Endothelial cell of umbilical vein (primary cell): Measurements from ENCODE around the gene STK38L. TPM values are rescaled to one million over a fixed set of nuclear protein-coding genes. Genes with fewer than 3 reads are reported as not detected.

Experiments
- BruUV-seq: library from RNA; stranded (reverse); fragments of 400-500 nt; replicated peaks from 2 replicates; lab custom pipeline; 2021; lab: Mats Ljungman, UMichigan
- CTCF ChIA-PET: fragments of 300-600, 350-600 bp; sonication (Branson Sonifier 250); formaldehyde crosslinking; loops from one replicate; lab custom pipeline; 2021; ENCODE audit warnings: antibody characterized with exemption, inconsistent platforms; lab: Charles Lee
- POLR2A ChIA-PET: fragments of 300-600, 350-600 bp; sonication (Branson Sonifier 250); formaldehyde crosslinking; loops from one replicate; lab custom pipeline; 2021; ENCODE audit warnings: antibody characterized with exemption, inconsistent platforms; lab: Charles Lee
- DNase-seq: peaks from one replicate; pipeline ENCODE4 v3.0.0-alpha.2; 2011; ENCODE audit warnings: low read depth, low spot score
- FAIRE-seq: peaks from 2 replicates; lab custom pipeline; 2011; peaks lifted over from hg19 to GRCh38; lab: Jason Lieb, UNC
- H2AFZ ChIP-seq: 2 replicates; pipeline ENCODE4 v1.6.0; 2012; ENCODE audit warnings: low read depth, low read length, control low read depth, inconsistent platforms
- H3K27ac ChIP-seq: 2 replicates; pipeline ENCODE4 v1.5.1; 2011; ENCODE audit warnings: low read depth, mild to moderate bottlenecking, control low read depth, low read length, moderate library complexity; ENCODE audit not compliant: insufficient read depth
- H3K27me3 ChIP-seq, 2 experiments: 2 replicates each; pipeline versions ENCODE4 v1.6.0 to v1.6.1; 2011; ENCODE audit warnings: low read length in 2 of 2, mixed read lengths in 1 of 2; ENCODE audit not compliant: control insufficient read depth in 2 of 2, insufficient read depth in 2 of 2
- H3K36me3 ChIP-seq, 2 experiments: 2 replicates in 1 of 2; 3 replicates in 1 of 2; pipeline ENCODE4 v1.5.1; 2011; ENCODE audit warnings: low read length in 2 of 2, mild to moderate bottlenecking in 1 of 2, moderate library complexity in 1 of 2; ENCODE audit not compliant: control insufficient read depth in 2 of 2, insufficient read depth in 2 of 2; ENCODE audit errors: extremely low read depth in 1 of 2
- H3K4me1 ChIP-seq: 3 replicates; pipeline ENCODE4 v1.5.1; 2011; ENCODE audit warnings: mild to moderate bottlenecking, low read length; ENCODE audit not compliant: control insufficient read depth, insufficient read depth; ENCODE audit errors: extremely low read depth
- H3K4me2 ChIP-seq: 2 replicates; pipeline ENCODE4 v1.6.1; 2011; ENCODE audit warnings: low read length, control low read depth, mixed read lengths; ENCODE audit not compliant: insufficient read depth
- H3K4me3 ChIP-seq, 3 experiments: fragments of 200-600 bp in 1 of 3; sonication (generic), shearing (Covaris generic) in 1 of 3; replicated peaks in 1 of 3; 2 replicates each; pipeline ENCODE4 v1.5.1; 2011 to 2016; ENCODE audit warnings: control low read depth in 3 of 3, low read length in 3 of 3, mild to moderate bottlenecking in 2 of 3, inconsistent platforms in 1 of 3, low read depth in 1 of 3, moderate library complexity in 1 of 3; ENCODE audit not compliant: insufficient read depth in 1 of 3
- H3K79me2 ChIP-seq: 2 replicates; pipeline ENCODE4 v1.6.0; 2012; ENCODE audit warnings: low read length, inconsistent platforms; ENCODE audit not compliant: control insufficient read depth, insufficient read depth
- H3K9ac ChIP-seq: replicated peaks from 2 replicates; pipeline ENCODE3; 2011; ENCODE audit warnings: low read length, control low read depth; ENCODE audit not compliant: insufficient read depth; ENCODE audit errors: extremely low read depth
- H3K9me1 ChIP-seq: replicated peaks from 3 replicates; pipeline ENCODE4 v1.6.0; 2011; ENCODE audit warnings: mild to moderate bottlenecking, low read length; ENCODE audit not compliant: control insufficient read depth, insufficient read depth; ENCODE audit errors: extremely low read depth
- H3K9me3 ChIP-seq: replicated peaks from 2 replicates; pipeline ENCODE4 v1.5.1; 2012; ENCODE audit warnings: low read length, inconsistent platforms; ENCODE audit not compliant: control insufficient read depth, insufficient read depth
- H4K20me1 ChIP-seq: replicated peaks from 2 replicates; pipeline ENCODE3; 2011; ENCODE audit warnings: mild to moderate bottlenecking, low read length; ENCODE audit not compliant: control insufficient read depth, insufficient read depth; ENCODE audit errors: extremely low read depth
- EZH2 ChIP-seq: IDR thresholded peaks from 2 replicates; pipeline ENCODE4 v1.6.1; 2012; ENCODE audit warnings: borderline replicate concordance, low read depth, mild to moderate bottlenecking, moderate library complexity, low read length, inconsistent platforms; ENCODE audit not compliant: severe bottlenecking
- FOS ChIP-seq: IDR thresholded peaks from 2 replicates; pipeline ENCODE4 v1.6.1; 2011; ENCODE audit warnings: mild to moderate bottlenecking, low read length, moderate library complexity, borderline replicate concordance; ENCODE audit not compliant: insufficient read depth
- GATA2 ChIP-seq: IDR thresholded peaks from 2 replicates; pipeline ENCODE4 v1.7.0; 2011; ENCODE audit warnings: low read depth, mild to moderate bottlenecking, moderate library complexity, mixed read lengths, low read length; ENCODE audit not compliant: insufficient read length, insufficient read depth
- JUN ChIP-seq: IDR thresholded peaks from 2 replicates; pipeline ENCODE4 v1.6.1; 2011; ENCODE audit warnings: borderline replicate concordance, low read depth; ENCODE audit not compliant: insufficient read length, insufficient read depth
- MYC ChIP-seq: IDR thresholded peaks from one replicate; pipeline ENCODE4 v1.6.1; 2011; ENCODE audit warnings: mild to moderate bottlenecking, low read depth, low read length
- POLR2A ChIP-seq: IDR thresholded peaks from 2 replicates; pipeline ENCODE4 v1.6.1; 2012; ENCODE audit warnings: low read depth, mild to moderate bottlenecking, control low read depth, low read length
- POLR2AphosphoS5 ChIP-seq: IDR thresholded peaks from 2 replicates; pipeline ENCODE4 v1.6.1; 2012; ENCODE audit warnings: low read depth, mild to moderate bottlenecking, control low read depth, low read length, moderate library complexity; ENCODE audit not compliant: insufficient read depth
- dilution Hi-C: fragments of 300-500 bp; cut with MboI; formaldehyde crosslinking; loops from one replicate; pipeline ENCODE4 v1.15.0; 2019; ENCODE audit warnings: low sequenced_read_pairs; ENCODE audit not compliant: extremely low pct_ligation_motif_present
- intact Hi-C: fragments of 100-400 bp; cut with micrococcal nuclease; formaldehyde crosslinking; loops from one replicate; pipeline ENCODE4 v1.10.0; 2022
- polyA plus RNA-seq, 4 experiments: library from polyadenylated mRNA; depleted of rRNA in 3 of 4; stranded (reverse) in 3 of 4; unstranded in 1 of 4; fragments of >200 nt; gene quantifications; 2 replicates each; pipeline versions ENCODE4 v1.2.1 to v1.2.3, GENCODE V29; 2011 to 2012; ENCODE audit warnings: missing spikeins in 1 of 4
- total RNA-seq: library from RNA; stranded (reverse); gene quantifications from 2 replicates; pipeline ENCODE4 v1.2.3, GENCODE V29; 2021
- TF ChIP-seq, protein P1 (sequence below): IDR thresholded peaks from 2 replicates; pipeline ENCODE4 v1.6.1; 2011; ENCODE audit not compliant: insufficient read depth, insufficient read length
- TF ChIP-seq, protein P2 (sequence below), 2 donors: IDR thresholded peaks; 1 replicate in 1 of 2; 2 replicates in 1 of 2; pipeline ENCODE4 v1.5.1; 2011; ENCODE audit warnings: low read length in 2 of 2, mild to moderate bottlenecking in 2 of 2, moderate library complexity in 2 of 2, control low read depth in 1 of 2, inconsistent platforms in 1 of 2, low read depth in 1 of 2; ENCODE audit not compliant: insufficient read depth in 1 of 2; ENCODE audit errors: extremely low read depth in 1 of 2

STK38L gene
- total and polyA plus RNA-seq, 2 donors (not counting 3 experiments of a cell fraction or from before 2014, with no cell fraction given), result 14.7 to 58.4 TPM

DNA sequence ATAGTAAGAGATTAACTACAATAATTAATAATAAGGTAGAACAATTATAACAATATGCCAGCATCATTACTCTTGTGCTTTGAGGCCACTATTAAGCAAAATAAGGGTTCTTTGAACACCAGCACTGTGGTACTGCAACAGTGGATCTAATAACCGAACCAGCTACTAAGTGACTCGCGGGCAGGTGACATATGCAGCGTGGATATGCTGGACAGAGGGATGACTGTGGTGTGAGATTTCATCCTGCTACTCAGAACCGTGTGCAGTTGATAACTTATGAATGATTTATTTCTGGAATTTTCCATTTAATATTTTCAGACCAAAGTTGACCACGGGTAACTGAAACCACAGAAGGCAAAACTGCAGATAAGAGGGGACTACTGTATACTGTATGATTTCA is 123.0 kb downstream of the STK38L start:
- H4K20me1 ChIP-seq, result peaks cover 2% of the 10 kb centered on the region
- no peaks in the 10 kb centered on the region for H3K27me3 ChIP-seq
- POLR2A ChIA-PET, result no interaction called here
- peak overlapping the region; percentile 22 for H3K4me2 ChIP-seq
- peaks cover 9% of the 10 kb centered on the region for H3K4me1 ChIP-seq
- H3K79me2 ChIP-seq, result peaks cover 25% of the 10 kb centered on the region
- H3K4me3 ChIP-seq, result no peak overlapping the region
- H3K9me1 ChIP-seq, result no peaks in the 10 kb centered on the region
- intact Hi-C loops, result loop anchor here (2.0 kb wide), 1 partner anchor 24 kb away; no protein-coding TSS in a partner anchor
- CTCF ChIA-PET, result interaction anchor here (1.2 to 1.8 kb wide), 4 partner anchors 10 to 43 kb away, joined by 4 to 6 read pairs (median 4); no protein-coding TSS in a partner anchor
- TF ChIP-seq, protein P1, sequence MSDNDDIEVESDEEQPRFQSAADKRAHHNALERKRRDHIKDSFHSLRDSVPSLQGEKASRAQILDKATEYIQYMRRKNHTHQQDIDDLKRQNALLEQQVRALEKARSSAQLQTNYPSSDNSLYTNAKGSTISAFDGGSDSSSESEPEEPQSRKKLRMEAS, result no peak
- no peak for TF ChIP-seq MYC
- no peak for TF ChIP-seq GATA2
- TF ChIP-seq, protein P2, sequence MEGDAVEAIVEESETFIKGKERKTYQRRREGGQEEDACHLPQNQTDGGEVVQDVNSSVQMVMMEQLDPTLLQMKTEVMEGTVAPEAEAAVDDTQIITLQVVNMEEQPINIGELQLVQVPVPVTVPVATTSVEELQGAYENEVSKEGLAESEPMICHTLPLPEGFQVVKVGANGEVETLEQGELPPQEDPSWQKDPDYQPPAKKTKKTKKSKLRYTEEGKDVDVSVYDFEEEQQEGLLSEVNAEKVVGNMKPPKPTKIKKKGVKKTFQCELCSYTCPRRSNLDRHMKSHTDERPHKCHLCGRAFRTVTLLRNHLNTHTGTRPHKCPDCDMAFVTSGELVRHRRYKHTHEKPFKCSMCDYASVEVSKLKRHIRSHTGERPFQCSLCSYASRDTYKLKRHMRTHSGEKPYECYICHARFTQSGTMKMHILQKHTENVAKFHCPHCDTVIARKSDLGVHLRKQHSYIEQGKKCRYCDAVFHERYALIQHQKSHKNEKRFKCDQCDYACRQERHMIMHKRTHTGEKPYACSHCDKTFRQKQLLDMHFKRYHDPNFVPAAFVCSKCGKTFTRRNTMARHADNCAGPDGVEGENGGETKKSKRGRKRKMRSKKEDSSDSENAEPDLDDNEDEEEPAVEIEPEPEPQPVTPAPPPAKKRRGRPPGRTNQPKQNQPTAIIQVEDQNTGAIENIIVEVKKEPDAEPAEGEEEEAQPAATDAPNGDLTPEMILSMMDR (IDR thresholded peaks at IDR 0.05; ENCODE audit: extremely low read depth in 1 of 2, insufficient read depth in 1 of 2, low read depth in 1 of 2, low read length in 2 of 2), result no peak
- no peak for TF ChIP-seq POLR2A
- TF ChIP-seq JUN, result no peak
- no peak for TF ChIP-seq FOS
- TF ChIP-seq EZH2, result no peak
- TF ChIP-seq POLR2AphosphoS5, result no peak
- H3K9ac ChIP-seq, result no peak overlapping the region
- H3K9me3 ChIP-seq, result no peaks in the 10 kb centered on the region
- H2AFZ ChIP-seq, result no peak overlapping the region
- dilution Hi-C loops, result no loop called here
- H3K36me3 ChIP-seq, result no peaks in the 10 kb centered on the region
- H3K27ac ChIP-seq, result no peak overlapping the region
- FAIRE-seq, result no peak
- DNase-seq, result no peak
- no TSS peak for BruUV-seq

Other genes with a start within 250 kb of the STK38L start
- 51.0 and 54.8 TPM in 2 replicates for gene TM7SF3, start 229.9 kb upstream of the STK38L start, total RNA-seq
- 58.9 and 70.7 TPM in 2 replicates for gene TM7SF3, start 229.9 kb upstream of the STK38L start, polyA plus RNA-seq
- gene MED21, start 221.7 kb upstream of the STK38L start, total RNA-seq, result 43.5 and 45.4 TPM in 2 replicates
- 20.1 and 25.2 TPM in 2 replicates for gene MED21, start 221.7 kb upstream of the STK38L start, polyA plus RNA-seq
- not detected in 2 replicates for gene C12orf71, start 161.7 kb upstream of the STK38L start, total RNA-seq
- not detected in 2 replicates for gene C12orf71, start 161.7 kb upstream of the STK38L start, polyA plus RNA-seq
- gene BMAL2, start 88.5 kb downstream of the STK38L start, total RNA-seq, result 30.9 and 33.3 TPM in 2 replicates
- gene BMAL2, start 88.5 kb downstream of the STK38L start, polyA plus RNA-seq, result 5.4 and 5.9 TPM in 2 replicates
- 0.49 and 1.2 TPM in 2 replicates for gene SMCO2, start 202.4 kb downstream of the STK38L start, total RNA-seq
- gene SMCO2, start 202.4 kb downstream of the STK38L start, polyA plus RNA-seq, result 0.33 TPM in 2 replicates